Stimulated activated CD8-positive, alpha-beta memory T cell treated with anti-CD3 and anti-CD28 coated beads, Interleukin-2, amount 100 ng/mL, for 48 hours (primary cell): Measurements from ENCODE around the gene CAMTA1.

Experiments used
- DNase-seq, 2 donors: peaks; one replicate each; pipeline ENCODE4 v3.0.0-alpha.2; 2020; ENCODE audit warnings: low read depth in 2 of 2

CAMTA1 gene

DNA sequence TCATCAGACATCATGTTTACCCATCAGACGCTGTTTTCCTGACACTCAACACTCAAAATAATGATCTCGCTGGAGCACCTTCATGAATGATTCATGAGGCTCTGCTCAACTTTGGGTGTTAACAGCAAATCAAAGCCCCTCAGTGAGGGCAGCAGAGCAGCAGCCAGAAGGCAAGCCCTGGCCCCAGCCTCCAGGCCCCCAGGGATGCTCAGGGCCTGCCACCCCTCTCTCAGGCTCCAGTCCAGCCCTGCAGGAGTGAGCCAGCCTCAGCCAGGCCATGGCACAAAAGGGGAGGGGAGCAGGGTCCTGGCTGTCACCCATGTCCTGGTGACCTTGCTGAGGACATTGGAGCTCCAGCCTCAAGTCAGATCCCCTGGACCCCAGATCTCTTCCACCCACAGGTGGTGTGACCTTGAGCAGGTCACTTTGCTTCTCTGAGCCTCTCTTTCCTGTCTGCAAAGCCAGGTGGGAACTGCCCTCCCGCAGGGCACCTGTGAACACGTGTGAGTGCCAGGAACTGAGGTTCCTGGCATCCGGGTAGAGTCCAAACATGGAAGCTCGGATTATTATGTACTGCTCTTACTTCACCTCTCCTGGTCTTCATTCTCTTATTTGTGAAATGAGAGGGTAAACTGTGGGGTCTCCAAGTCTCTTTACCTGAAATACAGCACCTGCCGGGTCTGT lies 824.2 kb downstream of the CAMTA1 start:
- DNase-seq, result no peak

- DNase-seq, result no peak
These were observed 825.0 kb downstream of the CAMTA1 start for GRCh38 chr1:7610106-7610731.

GRCh38 chr1:7610936-7611335 lies 825.7 kb downstream of the CAMTA1 start:
- no peak for DNase-seq

- no peak for DNase-seq
These were observed 826.3 kb downstream of the CAMTA1 start for GRCh38 chr1:7611421-7612010.

DNA sequence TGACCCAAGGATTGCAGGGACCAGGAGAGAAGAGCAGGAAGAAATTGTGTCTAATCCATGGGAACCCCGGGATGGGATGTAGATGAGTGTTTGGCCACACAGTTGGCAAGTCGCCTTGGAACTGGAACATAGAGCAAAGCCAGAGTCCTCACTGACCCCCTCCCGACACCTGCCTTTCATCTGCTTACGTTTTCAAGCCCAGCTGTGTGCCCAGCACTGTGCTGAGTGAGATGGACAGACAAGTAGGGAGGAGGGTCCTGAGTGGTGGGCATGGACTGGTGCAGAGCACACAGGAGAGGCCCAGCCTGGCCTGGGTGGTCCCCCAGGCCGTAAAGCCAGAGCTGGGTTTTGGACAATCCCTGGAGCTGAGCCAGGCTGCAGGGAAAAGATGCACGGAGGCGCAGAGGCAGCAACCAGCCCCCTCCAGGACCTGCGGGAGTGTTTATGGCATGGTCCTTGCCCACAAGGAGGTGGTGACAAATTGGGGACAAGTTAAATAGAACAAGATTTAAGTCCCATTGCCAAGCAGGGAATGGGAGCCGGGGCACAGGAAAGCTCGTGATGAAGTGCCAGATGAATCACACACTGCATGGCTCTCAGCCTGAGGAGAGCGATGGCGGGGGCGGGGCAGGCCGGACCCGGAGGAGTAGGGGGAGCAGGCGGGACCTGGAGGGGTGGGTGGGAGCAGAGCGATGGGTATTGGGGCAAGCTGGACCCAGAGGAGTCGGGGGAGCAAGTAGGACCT lies 828.0 kb downstream of the CAMTA1 start:
- no peak for DNase-seq

DNA sequence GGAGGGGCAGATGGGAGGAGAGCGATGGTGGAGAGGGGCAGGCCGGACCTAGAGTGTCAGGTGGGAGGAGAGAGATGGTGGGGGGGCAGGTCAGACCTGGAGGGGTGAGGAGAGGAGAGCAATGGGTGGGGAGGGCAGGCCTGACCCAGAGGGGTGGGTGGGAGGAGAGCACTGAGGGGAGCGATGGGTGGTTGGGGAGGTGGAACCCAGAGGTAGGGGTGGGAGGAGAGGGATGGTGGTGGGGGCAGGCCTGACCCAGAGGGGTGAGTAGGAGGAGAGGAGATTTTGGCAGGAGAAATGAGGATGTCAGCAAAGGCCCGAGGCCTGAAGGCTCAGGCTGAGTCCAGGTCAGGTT lies 828.6 kb downstream of the CAMTA1 start:
- DNase-seq, result no peak

DNA sequence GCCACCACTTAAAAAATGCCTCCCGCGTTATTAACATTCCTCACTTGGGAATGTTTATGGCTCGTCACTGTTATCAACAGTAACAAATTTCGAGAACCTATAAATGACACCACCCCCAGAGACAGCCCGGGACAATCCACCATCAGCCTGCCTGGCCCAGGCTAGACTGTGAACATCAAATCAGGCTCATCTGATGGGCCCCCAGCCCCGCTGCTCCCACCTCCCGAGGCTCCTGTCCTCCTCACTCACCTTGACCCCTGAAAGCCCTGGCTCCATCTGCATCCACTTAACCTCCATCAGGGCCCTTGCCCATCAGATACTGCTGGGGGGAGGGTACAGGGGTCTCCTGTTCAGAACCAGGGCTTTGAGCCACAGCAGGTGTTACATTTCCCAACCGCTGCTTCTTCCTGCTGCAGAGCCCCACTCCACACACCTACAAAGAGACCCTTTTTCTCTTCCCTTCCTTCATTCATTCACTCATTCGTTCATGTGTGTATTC lies 829.4 kb downstream of the CAMTA1 start:
- DNase-seq, result no peak

DNA sequence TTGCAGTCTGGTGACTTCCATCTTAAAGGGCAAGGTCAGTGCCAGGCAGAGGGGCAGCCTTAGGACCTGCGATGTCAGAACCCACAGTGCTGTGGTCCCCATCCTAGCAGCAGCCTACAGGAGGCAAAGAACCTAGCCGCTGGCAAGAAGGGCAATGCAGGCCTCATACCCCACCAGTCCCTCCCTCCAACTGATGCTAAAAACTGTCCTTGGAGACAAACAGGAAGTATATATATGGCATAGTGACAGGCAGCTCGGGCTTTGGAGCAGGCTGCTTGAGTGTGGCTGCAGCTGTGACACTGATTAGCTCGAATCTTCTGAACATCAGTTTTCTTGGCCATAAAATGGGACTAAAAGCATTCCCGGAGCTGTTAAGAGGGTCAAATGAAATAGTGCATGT lies 829.9 kb downstream of the CAMTA1 start:
- DNase-seq, result no peak

DNA sequence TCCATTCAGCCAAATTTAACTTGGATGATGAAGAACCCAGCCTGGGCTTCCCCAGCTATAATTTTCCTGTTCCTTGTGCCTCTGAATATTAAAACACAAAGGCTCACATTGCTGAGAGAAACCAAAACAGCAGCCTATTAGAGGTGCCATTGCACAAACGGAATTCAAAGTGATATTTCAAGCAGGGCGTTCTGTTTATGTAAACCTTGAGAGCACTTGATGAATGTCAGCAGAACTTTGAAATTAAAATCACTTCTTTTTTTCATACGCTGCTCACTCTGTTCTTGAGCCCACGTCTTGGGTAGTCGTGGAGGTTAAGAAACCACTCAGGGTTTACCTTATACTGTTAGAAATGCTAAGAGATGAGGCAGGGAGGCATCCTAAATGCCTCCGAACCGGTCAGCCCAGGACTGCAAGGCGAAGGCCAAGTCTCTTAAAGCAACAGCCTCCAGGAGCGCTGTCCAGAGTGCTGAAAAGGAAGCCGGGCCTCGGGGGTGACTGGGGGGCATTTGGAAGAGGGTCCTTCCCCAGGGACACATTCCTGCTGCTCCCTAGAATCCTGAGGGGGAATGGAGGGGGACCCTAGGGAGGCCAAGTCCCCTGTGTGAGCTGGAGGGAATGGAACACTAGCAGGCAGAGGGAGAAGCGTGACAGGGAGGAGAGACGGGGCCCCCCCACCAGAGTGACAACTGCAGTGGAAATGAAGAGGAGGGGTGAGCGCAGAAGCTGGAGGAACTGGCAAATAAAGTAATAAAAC lies 831.0 kb downstream of the CAMTA1 start:
- DNase-seq, result peak; percentile 3 to 4

DNA sequence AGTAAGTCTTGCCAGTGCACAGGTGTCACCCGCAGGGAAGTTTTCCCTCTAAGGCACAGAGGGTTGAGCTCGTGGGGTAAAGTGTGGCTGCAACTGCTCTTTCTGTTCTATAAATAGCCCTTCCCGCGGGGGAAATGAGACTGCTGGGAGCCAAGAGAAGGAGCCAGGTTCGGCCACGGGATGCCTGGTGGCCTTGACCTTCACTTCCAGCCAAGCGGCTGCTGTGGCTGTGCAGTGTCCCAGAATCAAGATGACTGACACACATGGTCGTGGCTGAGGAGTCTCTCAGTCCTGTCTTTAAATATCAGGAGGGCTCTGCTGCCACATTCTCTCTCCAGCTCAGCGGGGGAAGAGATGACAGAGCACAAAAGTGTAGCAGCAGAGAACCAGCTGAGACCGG lies 831.7 kb downstream of the CAMTA1 start:
- DNase-seq, result no peak

DNA sequence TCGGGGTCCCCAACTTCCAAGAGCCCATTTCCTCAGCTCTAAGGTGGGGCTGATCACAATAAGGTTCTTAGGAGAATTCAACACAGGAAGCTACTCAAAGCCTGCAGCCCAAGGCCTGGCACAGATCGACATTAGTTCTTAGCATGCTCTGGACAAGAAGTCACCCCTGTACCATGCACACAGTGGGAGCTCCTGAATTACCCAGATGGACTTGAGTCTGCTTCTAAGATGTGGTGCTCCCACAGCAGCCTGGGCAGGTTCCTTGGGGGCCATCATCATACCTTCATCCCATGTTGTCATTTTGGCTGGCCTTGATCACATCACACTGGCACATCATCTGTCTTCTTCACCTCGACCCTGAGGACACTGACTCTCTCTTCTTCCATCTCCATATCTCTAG lies 832.6 kb downstream of the CAMTA1 start:
- DNase-seq, result no peak

- DNase-seq, result no peak
These were observed 834.9 kb downstream of the CAMTA1 start for GRCh38 chr1:7620196-7620595.

DNA sequence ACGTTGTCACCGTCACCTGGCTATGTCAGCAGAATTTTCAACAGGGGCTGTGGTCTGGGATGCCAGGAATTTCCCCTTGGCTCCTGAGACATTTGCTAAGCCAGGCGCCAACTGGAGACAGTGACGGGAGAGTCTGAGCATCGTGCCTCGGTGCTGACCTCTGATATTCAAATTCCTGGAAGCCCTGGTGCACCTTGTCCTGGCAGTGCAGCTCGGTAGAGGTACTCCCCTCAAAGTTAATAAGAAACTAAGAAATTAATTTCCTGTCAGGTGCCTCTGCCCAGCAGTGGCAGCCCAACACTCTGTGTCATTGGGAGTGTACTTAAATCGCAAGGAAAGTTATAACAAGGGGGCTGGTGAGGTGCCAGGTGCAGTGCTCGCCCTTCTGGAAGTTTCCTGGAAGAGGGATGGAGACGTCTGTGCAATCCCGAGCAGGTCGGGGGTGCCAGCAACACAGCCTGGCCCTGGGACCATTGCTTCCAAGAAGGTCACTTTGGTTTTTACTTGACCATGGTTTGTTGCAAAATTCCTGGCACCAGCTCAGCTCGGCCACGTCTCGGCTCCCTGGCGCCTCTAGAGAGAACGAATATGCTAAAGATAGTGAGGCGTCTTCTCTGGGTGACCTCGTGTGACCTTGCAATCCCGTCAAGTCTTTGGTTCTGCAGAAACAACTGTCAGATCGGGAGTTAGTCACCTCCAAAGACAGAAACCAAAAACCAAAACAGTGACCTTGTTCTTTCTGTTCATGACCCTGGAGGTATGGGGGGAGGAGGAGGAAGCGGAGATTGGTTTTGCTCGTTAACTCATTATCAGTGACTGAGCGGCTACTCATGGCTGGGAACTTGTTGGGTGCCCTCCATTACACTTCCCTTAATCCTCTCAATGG lies 836.3 kb downstream of the CAMTA1 start:
- DNase-seq, result no peak

DNA sequence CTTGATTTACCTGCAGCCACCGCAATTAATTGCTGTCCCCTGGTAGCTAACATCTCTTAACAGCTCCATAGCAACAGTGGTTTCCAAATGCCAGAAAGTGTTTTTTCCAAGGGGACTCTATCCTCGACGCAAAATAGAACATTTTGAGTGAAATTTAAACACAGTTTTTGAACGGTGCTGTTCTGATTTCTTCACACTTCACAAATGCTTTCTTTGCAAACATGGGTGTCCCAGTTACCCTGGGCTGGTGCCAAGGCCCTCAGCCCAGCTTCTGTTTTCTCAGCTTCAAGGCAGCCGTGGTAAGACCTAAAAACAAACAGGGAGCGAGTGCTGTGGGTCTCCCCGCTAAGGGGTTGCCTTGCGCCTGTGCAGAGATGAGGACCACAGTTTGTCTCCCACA lies 838.6 kb downstream of the CAMTA1 start:
- DNase-seq, result no peak

DNA sequence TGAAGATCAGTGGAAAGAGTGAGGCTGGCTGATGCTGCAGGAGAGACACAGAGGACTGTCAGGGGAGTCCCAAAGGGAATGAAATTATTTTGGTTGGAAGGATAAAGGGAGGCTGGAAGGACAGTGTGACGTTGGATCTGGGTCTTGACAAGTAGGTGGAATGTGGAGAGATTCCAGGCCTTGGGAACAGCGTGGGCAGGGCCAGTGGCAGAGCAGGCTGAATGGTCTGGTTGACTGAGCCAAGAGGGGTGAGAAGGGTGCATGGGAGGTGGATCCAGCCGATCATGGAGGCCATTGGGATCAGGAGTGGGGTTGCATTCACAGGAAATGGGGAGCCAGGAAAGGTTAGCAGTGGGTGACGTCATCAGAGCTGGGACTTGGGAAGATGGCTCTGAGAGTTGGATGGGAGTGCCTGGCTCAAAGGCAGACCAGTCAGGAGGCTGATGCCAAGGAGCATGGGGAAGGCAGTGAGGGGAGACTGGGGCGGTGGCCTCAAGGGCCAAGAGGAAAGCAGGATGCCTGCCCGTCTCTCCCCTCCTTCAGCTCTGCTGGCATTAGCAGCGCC lies 839.6 kb downstream of the CAMTA1 start:
- DNase-seq, result no peak

DNA sequence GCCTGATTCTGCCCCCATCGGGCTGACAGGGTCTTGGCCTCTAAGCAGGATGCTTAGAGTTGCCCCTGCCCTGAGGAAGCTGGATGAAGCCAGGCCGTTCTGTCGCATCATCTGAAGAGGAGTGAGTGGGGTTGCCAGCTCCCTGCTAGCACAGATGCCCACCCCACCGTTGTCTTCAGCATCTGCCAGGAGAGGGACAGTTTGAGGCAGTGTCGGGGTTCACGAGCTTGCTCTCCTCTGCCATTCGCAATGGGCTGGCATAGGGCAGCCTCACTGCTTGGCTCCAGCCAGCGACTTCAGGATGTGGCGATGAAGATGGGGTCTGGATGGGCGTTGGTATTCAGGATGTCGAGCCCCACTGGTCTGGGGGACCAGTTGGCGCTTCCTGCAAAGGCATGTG lies 840.1 kb downstream of the CAMTA1 start:
- no peak for DNase-seq

DNA sequence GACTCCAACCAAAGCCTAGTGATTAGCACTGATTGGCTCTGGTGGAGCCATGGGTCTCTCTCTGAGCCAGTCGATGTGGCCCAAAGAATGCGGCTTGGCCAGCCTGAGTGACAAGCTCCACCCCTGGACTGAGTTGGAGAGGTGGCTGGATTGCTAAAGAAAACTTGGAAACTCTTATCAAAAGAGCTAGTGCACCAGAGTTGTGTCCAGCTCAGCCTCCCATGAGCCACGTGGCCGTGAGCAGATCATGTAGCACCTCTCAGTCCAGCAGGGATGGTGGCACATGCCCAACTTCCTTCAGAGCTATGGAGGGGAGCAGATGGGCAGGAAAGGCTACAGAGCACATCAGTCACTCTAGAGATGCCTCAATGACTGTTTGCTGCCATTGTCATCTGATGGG lies 843.0 kb downstream of the CAMTA1 start:
- no peak for DNase-seq

GRCh38 chr1:7629011-7629410 lies 843.8 kb downstream of the CAMTA1 start:
- no peak for DNase-seq

GRCh38 chr1:7629465-7630195 lies 844.4 kb downstream of the CAMTA1 start:
- DNase-seq, result no peak

- DNase-seq, result no peak
These were observed 845.1 kb downstream of the CAMTA1 start for GRCh38 chr1:7630378-7630777.
